Activated naive CD4-positive, alpha-beta T cell treated with anti-CD3 and anti-CD28 coated beads, Interleukin-2, amount 50 U/mL, for 24 hours (primary cell): ENCODE data around the gene PTPRCAP.

ENCODE experiments used
- H3K27ac Mint-ChIP-seq: one replicate; pipeline ENCODE4 v1.8.0; 2021; ENCODE audit warnings: mild to moderate bottlenecking, mixed read lengths
- H3K27me3 Mint-ChIP-seq: one replicate; pipeline ENCODE4 v1.8.0; 2021; ENCODE audit warnings: mixed read lengths
- H3K36me3 Mint-ChIP-seq: one replicate; pipeline ENCODE4 v1.8.0; 2021; ENCODE audit warnings: mixed read lengths
- H3K4me1 Mint-ChIP-seq: one replicate; pipeline ENCODE4 v1.8.0; 2021; ENCODE audit warnings: mixed read lengths
- H3K4me3 Mint-ChIP-seq: one replicate; pipeline ENCODE4 v1.8.0; 2021; ENCODE audit warnings: mild to moderate bottlenecking, mixed read lengths
- H3K9me3 Mint-ChIP-seq: one replicate; pipeline ENCODE4 v1.8.0; 2021; ENCODE audit warnings: mixed read lengths

The PTPRCAP gene

GRCh38 chr11:67391304-67392182 lies 45.9 kb downstream of the PTPRCAP start, which contains the start of gene RAD9A:
Gene RAD9A (plus strand): TSS chr11:67391986. CDS start chr11:67392045, 59 bp downstream.
- Mint-ChIP-seq H3K27ac (peak within 1 kb of the TSS; percentile 90), H3K27me3 (no peaks in the 10 kb centered on the region), H3K9me3 (no peaks in the 10 kb centered on the region), H3K4me3 (peak within 1 kb of the TSS; percentile 90), H3K4me1 (peaks cover 39% of the 10 kb centered on the region), H3K36me3 (peaks cover 1% of the 10 kb centered on the region)

GRCh38 chr11:67390947-67391303 lies 46.6 kb downstream of the PTPRCAP start:
- Mint-ChIP-seq H3K9me3 (no peaks in the 10 kb centered on the region), H3K27ac (peak overlapping the region; percentile 69), H3K4me1 (peaks cover 34% of the 10 kb centered on the region), H3K27me3 (no peaks in the 10 kb centered on the region), H3K4me3 (peak overlapping the region; percentile 90), H3K36me3 (peaks cover 1% of the 10 kb centered on the region)

- Mint-ChIP-seq H3K36me3 (peaks cover 1% of the 10 kb centered on the region), H3K27me3 (no peaks in the 10 kb centered on the region), H3K9me3 (no peaks in the 10 kb centered on the region), H3K4me1 (peaks cover 34% of the 10 kb centered on the region), H3K27ac (peak overlapping the region; percentile 76), H3K4me3 (peak overlapping the region; percentile 81)
Measured at GRCh38 chr11:67389477-67389876, 48.0 kb downstream of the PTPRCAP start.

GRCh38 chr11:67387518-67387917 lies 50.0 kb downstream of the PTPRCAP start:
- no peak overlapping the region for H3K27ac Mint-ChIP-seq
- no peaks in the 10 kb centered on the region for H3K9me3 Mint-ChIP-seq
- H3K4me1 Mint-ChIP-seq = peaks cover 22% of the 10 kb centered on the region
- no peak overlapping the region for H3K4me3 Mint-ChIP-seq
- H3K36me3 Mint-ChIP-seq = no peaks in the 10 kb centered on the region
- no peaks in the 10 kb centered on the region for H3K27me3 Mint-ChIP-seq

GRCh38 chr11:67387069-67387468 lies 50.4 kb downstream of the PTPRCAP start:
- H3K4me1 Mint-ChIP-seq = peaks cover 20% of the 10 kb centered on the region
- no peak overlapping the region for H3K27ac Mint-ChIP-seq
- no peaks in the 10 kb centered on the region for H3K9me3 Mint-ChIP-seq
- H3K4me3 Mint-ChIP-seq = no peak overlapping the region
- no peaks in the 10 kb centered on the region for H3K36me3 Mint-ChIP-seq
- H3K27me3 Mint-ChIP-seq = no peaks in the 10 kb centered on the region
